ENCODE data around the gene SUN1. TPM values are rescaled to one million over a fixed set of nuclear protein-coding genes. Genes with fewer than 3 reads are reported as not detected.
"Not testable (repeated sequence)": the region's sequence is repeated elsewhere in the genome, so short reads cannot be mapped to it uniquely, and the experiment has no call there.

The SUN1 gene
- total RNA-seq, 4 donors from 2014 or later, result 225 to 475 (median 263) TPM

- 61% methylated on average over 7 of the region's 10 CpGs for WGBS
- H3K9me3 ChIP-seq, result no peaks in the 10 kb centered on the region
- H3K27ac ChIP-seq, result no peak overlapping the region
- peaks cover 8% of the 10 kb centered on the region for H3K27me3 ChIP-seq
- no peak for TF ChIP-seq POLR2A (IDR thresholded peaks at IDR 0.05)
- no peak for TF ChIP-seq POLR2AphosphoS5 (IDR thresholded peaks at IDR 0.05)
- no peak for TF ChIP-seq EP300 (IDR thresholded peaks at IDR 0.05)
- TF ChIP-seq, protein P1, sequence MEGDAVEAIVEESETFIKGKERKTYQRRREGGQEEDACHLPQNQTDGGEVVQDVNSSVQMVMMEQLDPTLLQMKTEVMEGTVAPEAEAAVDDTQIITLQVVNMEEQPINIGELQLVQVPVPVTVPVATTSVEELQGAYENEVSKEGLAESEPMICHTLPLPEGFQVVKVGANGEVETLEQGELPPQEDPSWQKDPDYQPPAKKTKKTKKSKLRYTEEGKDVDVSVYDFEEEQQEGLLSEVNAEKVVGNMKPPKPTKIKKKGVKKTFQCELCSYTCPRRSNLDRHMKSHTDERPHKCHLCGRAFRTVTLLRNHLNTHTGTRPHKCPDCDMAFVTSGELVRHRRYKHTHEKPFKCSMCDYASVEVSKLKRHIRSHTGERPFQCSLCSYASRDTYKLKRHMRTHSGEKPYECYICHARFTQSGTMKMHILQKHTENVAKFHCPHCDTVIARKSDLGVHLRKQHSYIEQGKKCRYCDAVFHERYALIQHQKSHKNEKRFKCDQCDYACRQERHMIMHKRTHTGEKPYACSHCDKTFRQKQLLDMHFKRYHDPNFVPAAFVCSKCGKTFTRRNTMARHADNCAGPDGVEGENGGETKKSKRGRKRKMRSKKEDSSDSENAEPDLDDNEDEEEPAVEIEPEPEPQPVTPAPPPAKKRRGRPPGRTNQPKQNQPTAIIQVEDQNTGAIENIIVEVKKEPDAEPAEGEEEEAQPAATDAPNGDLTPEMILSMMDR (IDR thresholded peaks at IDR 0.05), result no peak
- H3K36me3 ChIP-seq, result no peaks in the 10 kb centered on the region
- no peak overlapping the region for H3K4me3 ChIP-seq
- no peak for DNase-seq (ENCODE audit: low spot score in 2 of 2)
- H3K4me1 ChIP-seq, result peaks cover 23% of the 10 kb centered on the region
Measured at GRCh38 chr7:906776-907157, 74.5 kb downstream of the SUN1 start.

GRCh38 chr7:907158-907980 lies 75.1 kb downstream of the SUN1 start:
- Histone ChIP-seq H3K9me3 (no peaks in the 10 kb centered on the region), H3K4me1 (peaks cover 22% of the 10 kb centered on the region), H3K27me3 (peaks cover 8% of the 10 kb centered on the region), H3K27ac (no peak overlapping the region), H3K36me3 (no peaks in the 10 kb centered on the region), H3K4me3 (no peak overlapping the region)
- TF ChIP-seq POLR2AphosphoS5 (IDR thresholded peaks at IDR 0.05) (no peak), POLR2A (IDR thresholded peaks at IDR 0.05) (no peak), EP300 (IDR thresholded peaks at IDR 0.05) (no peak)
- TF ChIP-seq, protein P1 (IDR thresholded peaks at IDR 0.05), result no peak
- 80% methylated on average over 31 of the region's 49 CpGs for WGBS
- DNase-seq (ENCODE audit: low spot score in 2 of 2), result no peak

DNA sequence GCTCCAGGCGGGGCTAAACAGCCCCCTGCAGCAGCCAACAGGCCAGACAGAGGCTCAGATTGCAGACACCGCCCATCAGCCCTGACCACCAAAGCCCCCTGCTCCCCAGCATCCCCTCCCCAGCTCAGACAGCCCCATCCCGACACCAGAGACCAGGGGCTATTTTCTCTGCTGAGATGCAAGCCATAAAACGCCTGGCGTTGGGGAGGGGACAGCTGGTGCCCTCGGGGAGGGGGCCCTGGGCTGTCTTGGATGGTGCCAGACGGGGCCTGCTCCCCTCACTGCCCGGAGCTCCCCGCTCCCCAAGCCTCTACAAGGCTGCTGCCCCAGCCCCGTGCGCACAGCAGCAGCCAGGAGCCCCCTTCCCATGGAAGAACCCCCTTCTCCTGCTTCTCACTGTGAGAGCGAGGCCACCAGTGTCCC lies 75.9 kb downstream of the SUN1 start:
- Histone ChIP-seq H3K27me3 (peaks cover 8% of the 10 kb centered on the region), H3K4me3 (no peak overlapping the region), H3K36me3 (no peaks in the 10 kb centered on the region), H3K27ac (no peak overlapping the region), H3K4me1 (peaks cover 22% of the 10 kb centered on the region), H3K9me3 (no peaks in the 10 kb centered on the region)
- DNase-seq (ENCODE audit: low spot score in 2 of 2), result no peak
- no peak for TF ChIP-seq POLR2AphosphoS5 (IDR thresholded peaks at IDR 0.05)
- TF ChIP-seq EP300 (IDR thresholded peaks at IDR 0.05), result no peak
- 100% methylated on average over 1 of the region's 12 CpGs for WGBS

- not testable (repeated sequence) for H3K27me3 ChIP-seq; H3K9me3 ChIP-seq; DNase-seq (ENCODE audit: low spot score in 2 of 2); H3K27ac ChIP-seq; H3K36me3 ChIP-seq
- 4% methylated on average over 10 of the region's 73 CpGs for WGBS
- Histone ChIP-seq H3K4me3 (peak overlapping the region; percentile 41), H3K4me1 (peaks cover 22% of the 10 kb centered on the region)
- TF ChIP-seq, protein P1 (IDR thresholded peaks at IDR 0.05), result peak; percentile 84 to 90
Measured at GRCh38 chr7:908591-909357, 76.5 kb downstream of the SUN1 start.

- H3K4me3 ChIP-seq, result peak overlapping the region; percentile 41
Measured at GRCh38 chr7:909358-910329, 77.4 kb downstream of the SUN1 start.

More at GRCh38 chr7:909358-910329, 77.4 kb downstream of the SUN1 start:
- Histone ChIP-seq H3K27me3 (peaks cover 3% of the 10 kb centered on the region), H3K27ac (no peak overlapping the region), H3K36me3 (no peaks in the 10 kb centered on the region), H3K4me1 (peaks cover 27% of the 10 kb centered on the region), H3K9me3 (no peaks in the 10 kb centered on the region)
- no peak for DNase-seq (ENCODE audit: low spot score in 2 of 2)
- 27% methylated on average over 36 of the region's 58 CpGs for WGBS
- TF ChIP-seq POLR2AphosphoS5 (IDR thresholded peaks at IDR 0.05) (no peak), EP300 (IDR thresholded peaks at IDR 0.05) (no peak), POLR2A (IDR thresholded peaks at IDR 0.05) (no peak)
- TF ChIP-seq, protein P1 (IDR thresholded peaks at IDR 0.05), result no peak

All from suprapubic skin (tissue), 4 donors.